ENCODE results near the gene TAS2R42. TPM values are rescaled to one million over a fixed set of nuclear protein-coding genes. Genes with fewer than 3 reads are reported as not detected.

TAS2R42 gene
- total RNA-seq, 1 experiment from 2014 or later = not detected

- Histone ChIP-seq H3K9me2 (ENCODE audit: insufficient read depth) (no peaks in the 10 kb centered on the region), H4K20me1 (ENCODE audit: insufficient read depth) (no peaks in the 10 kb centered on the region), H3K4me3 (replicated peaks in 1 of 2; ENCODE audit: low read depth in 1 of 2, low read length in 2 of 2) (no peak overlapping the region), H3K4me2 (ENCODE audit: low read length) (no peak overlapping the region), H3K9me3 (ENCODE audit: control insufficient read depth in 1 of 2, insufficient read depth in 1 of 2, low read depth in 1 of 2, low read length in 2 of 2) (no peaks in the 10 kb centered on the region), H3K27me3 (ENCODE audit: insufficient read depth, low read length) (peaks cover 28% of the 10 kb centered on the region; the same call in 1 of the 2 replicates), H3K9ac (ENCODE audit: low read length) (no peak overlapping the region), H3K79me2 (ENCODE audit: insufficient read depth, low read length) (no peaks in the 10 kb centered on the region), H3K27ac (ENCODE audit: low read depth, low read length) (no peak overlapping the region), H3K36me3 (ENCODE audit: control insufficient read depth in 1 of 2, insufficient read depth in 2 of 2, low read length in 2 of 2) (no peaks in the 10 kb centered on the region), H3K4me1 (ENCODE audit: control insufficient read depth in 1 of 2, insufficient read depth in 2 of 2, low read length in 2 of 2) (no peaks in the 10 kb centered on the region), H2AFZ (ENCODE audit: low read depth, low read length, poor library complexity, severe bottlenecking) (no peak overlapping the region)
- TF ChIP-seq EGR1 (IDR thresholded peaks at IDR 0.05; ENCODE audit: low read depth) = no peak
- TF ChIP-seq ZFX (IDR thresholded peaks at IDR 0.05) = no peak
- ATAC-seq (no peak), DNase-seq (ENCODE audit: low read depth, low spot score) (no peak)
- no TSS peak for BruUV-seq (replicated peaks)
- intact Hi-C loops (cut with micrococcal nuclease) = no loop called here
- CTCF ChIA-PET = no interaction called here
- RAD21 ChIA-PET (ENCODE audit: low non-redundant PET in 1 of 2, low total read pairs in 2 of 2, uncharacterized antibody in 2 of 2, unreplicated experiment in 2 of 2) = no interaction called here
- POLR2A ChIA-PET = no interaction called here
Measured at GRCh38 chr12:11233532-11233931, 46.8 kb upstream of the TAS2R42 start.

GRCh38 chr12:11228296-11228879 lies 41.7 kb upstream of the TAS2R42 start:
- no TSS peak for BruUV-seq (replicated peaks)
- ATAC-seq (peak; percentile 100), DNase-seq (ENCODE audit: low read depth, low spot score) (peak; percentile 35)
- H4K20me1 ChIP-seq (ENCODE audit: insufficient read depth) = no peaks in the 10 kb centered on the region
- H2AFZ ChIP-seq (ENCODE audit: low read depth, low read length, poor library complexity, severe bottlenecking) = no peak overlapping the region
- POLR2A ChIA-PET = no interaction called here
- no peak overlapping the region for H3K4me3 ChIP-seq (replicated peaks in 1 of 2; ENCODE audit: low read depth in 1 of 2, low read length in 2 of 2)
- intact Hi-C loops (cut with micrococcal nuclease) = loop anchor here (1.0 kb wide), 1 partner anchor 258 kb away; no protein-coding TSS in a partner anchor
- no peaks in the 10 kb centered on the region for H3K9me2 ChIP-seq (ENCODE audit: insufficient read depth)
- no peak overlapping the region for H3K27ac ChIP-seq (ENCODE audit: low read depth, low read length)
- no peak overlapping the region for H3K9ac ChIP-seq (ENCODE audit: low read length)
- RAD21 ChIA-PET (ENCODE audit: low non-redundant PET in 1 of 2, low total read pairs in 2 of 2, uncharacterized antibody in 2 of 2, unreplicated experiment in 2 of 2) = interaction anchor here (1.0 to 1.6 kb wide), 3 partner anchors 259 to 457 kb away, joined by 3 to 6 read pairs (median 3); no protein-coding TSS in a partner anchor
- CTCF ChIA-PET = interaction anchor here (1.2 to 4.6 kb wide), 3 partner anchors 29 to 457 kb away, joined by 6 to 35 read pairs (median 17); no protein-coding TSS in a partner anchor
- H3K36me3 ChIP-seq (ENCODE audit: control insufficient read depth in 1 of 2, insufficient read depth in 2 of 2, low read length in 2 of 2) = no peaks in the 10 kb centered on the region
- peaks cover 36% of the 10 kb centered on the region; the same call in 1 of the 2 replicates for H3K27me3 ChIP-seq (ENCODE audit: insufficient read depth, low read length)
- H3K4me2 ChIP-seq (ENCODE audit: low read length) = no peak overlapping the region
- H3K9me3 ChIP-seq (ENCODE audit: control insufficient read depth in 1 of 2, insufficient read depth in 1 of 2, low read depth in 1 of 2, low read length in 2 of 2) = no peaks in the 10 kb centered on the region
- H3K4me1 ChIP-seq (ENCODE audit: control insufficient read depth in 1 of 2, insufficient read depth in 2 of 2, low read length in 2 of 2) = no peaks in the 10 kb centered on the region
- no peaks in the 10 kb centered on the region for H3K79me2 ChIP-seq (ENCODE audit: insufficient read depth, low read length)
- TF ChIP-seq MAX (IDR thresholded peaks at IDR 0.05) (no peak), SIN3A (IDR thresholded peaks at IDR 0.05; ENCODE audit: low read depth) (no peak), RAD21 (IDR thresholded peaks at IDR 0.05; ENCODE audit: low read depth) (peak; percentile 82), EGR1 (IDR thresholded peaks at IDR 0.05; ENCODE audit: low read depth) (no peak), ATF3 (IDR thresholded peaks at IDR 0.05) (no peak), YY1 (IDR thresholded peaks at IDR 0.05; ENCODE audit: extremely low read depth, insufficient replicate concordance, low read depth, low read length) (no peak), CTCF (IDR thresholded peaks at IDR 0.05 in 2 of 3, conservative IDR thresholded peaks at IDR 0.05 in 1 of 3; ENCODE audit: borderline replicate concordance in 1 of 3, insufficient read depth in 1 of 3, low read depth in 2 of 3, low read length in 2 of 3) (peak; percentile 78 to 89 (median 83)), EZH2phosphoT487 (IDR thresholded peaks at IDR 0.05; ENCODE audit: borderline replicate concordance) (no peak)
